HL-60 (cell line): Measurements from ENCODE around the gene ETDC.

Experiments used
- DNase-seq, 2 experiments: peaks; one replicate each; pipeline ENCODE4 v3.0.0-alpha.2; 2010 to 2020; ENCODE audit warnings: low read depth in 1 of 2, low spot score in 1 of 2
- H3K27ac ChIP-seq: fragments of 250-450 bp; sonication (Bioruptor Pico); replicated peaks from 2 replicates; pipeline ENCODE4 v1.5.1; 2020; ENCODE audit warnings: mild to moderate bottlenecking, moderate library complexity
- H3K27me3 ChIP-seq: fragments of 250-450 bp; sonication (Bioruptor Pico); 2 replicates; pipeline ENCODE4 v1.5.1; 2021; ENCODE audit warnings: mild to moderate bottlenecking, moderate library complexity; ENCODE audit not compliant: insufficient read depth, poor library complexity, severe bottlenecking
- H3K4me3 ChIP-seq: replicated peaks from 2 replicates; pipeline ENCODE4 v1.5.1; 2011; ENCODE audit warnings: mild to moderate bottlenecking, control low read depth, low read length; ENCODE audit not compliant: insufficient read depth
- GABPA ChIP-seq: IDR thresholded peaks from 2 replicates; pipeline ENCODE4 v1.6.1; 2012; ENCODE audit warnings: low read depth
- POLR2AphosphoS5 ChIP-seq: IDR thresholded peaks from 2 replicates; pipeline ENCODE4 v1.6.1; 2012; ENCODE audit warnings: low read depth
- SPI1 ChIP-seq: IDR thresholded peaks from 2 replicates; pipeline ENCODE4 v1.6.1; 2012; ENCODE audit warnings: low read depth, mild to moderate bottlenecking, borderline replicate concordance
- TF ChIP-seq, protein P1 (sequence below): IDR thresholded peaks from one replicate; pipeline ENCODE4 v1.5.1; 2011; ENCODE audit warnings: low read length, control low read depth, inconsistent platforms; ENCODE audit not compliant: insufficient read depth
- TF ChIP-seq, protein P2 (sequence below): IDR thresholded peaks from 2 replicates; pipeline ENCODE4 v1.6.1; 2012; ENCODE audit warnings: low read depth; ENCODE audit not compliant: insufficient replicate concordance

Gene ETDC

DNA sequence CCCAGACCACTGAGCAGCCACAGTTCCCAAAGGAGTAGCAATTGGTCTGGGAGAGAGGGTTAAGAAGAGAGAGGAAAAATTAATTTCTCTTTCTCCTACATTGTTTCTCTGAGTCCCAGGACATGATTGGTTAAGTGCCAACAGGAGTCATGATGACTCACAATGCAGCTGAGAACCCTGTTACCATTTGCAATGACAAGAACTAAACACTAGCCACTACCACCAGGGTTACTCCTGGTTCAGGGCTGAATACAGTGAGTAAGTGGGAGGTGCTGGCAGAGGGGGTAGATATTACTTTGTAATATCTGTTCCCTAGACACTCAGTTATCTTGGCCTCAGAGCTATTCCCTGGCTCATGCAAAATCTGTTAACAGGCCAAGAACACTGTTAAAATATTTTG is 18.0 kb downstream of the ETDC start:
- no peak overlapping the region for H3K4me3 ChIP-seq
- H3K27ac ChIP-seq: no peak overlapping the region
- no peak for TF ChIP-seq POLR2AphosphoS5
- TF ChIP-seq, protein P1, sequence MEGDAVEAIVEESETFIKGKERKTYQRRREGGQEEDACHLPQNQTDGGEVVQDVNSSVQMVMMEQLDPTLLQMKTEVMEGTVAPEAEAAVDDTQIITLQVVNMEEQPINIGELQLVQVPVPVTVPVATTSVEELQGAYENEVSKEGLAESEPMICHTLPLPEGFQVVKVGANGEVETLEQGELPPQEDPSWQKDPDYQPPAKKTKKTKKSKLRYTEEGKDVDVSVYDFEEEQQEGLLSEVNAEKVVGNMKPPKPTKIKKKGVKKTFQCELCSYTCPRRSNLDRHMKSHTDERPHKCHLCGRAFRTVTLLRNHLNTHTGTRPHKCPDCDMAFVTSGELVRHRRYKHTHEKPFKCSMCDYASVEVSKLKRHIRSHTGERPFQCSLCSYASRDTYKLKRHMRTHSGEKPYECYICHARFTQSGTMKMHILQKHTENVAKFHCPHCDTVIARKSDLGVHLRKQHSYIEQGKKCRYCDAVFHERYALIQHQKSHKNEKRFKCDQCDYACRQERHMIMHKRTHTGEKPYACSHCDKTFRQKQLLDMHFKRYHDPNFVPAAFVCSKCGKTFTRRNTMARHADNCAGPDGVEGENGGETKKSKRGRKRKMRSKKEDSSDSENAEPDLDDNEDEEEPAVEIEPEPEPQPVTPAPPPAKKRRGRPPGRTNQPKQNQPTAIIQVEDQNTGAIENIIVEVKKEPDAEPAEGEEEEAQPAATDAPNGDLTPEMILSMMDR: no peak
- no peak for TF ChIP-seq SPI1
- TF ChIP-seq GABPA: no peak
- TF ChIP-seq, protein P2, sequence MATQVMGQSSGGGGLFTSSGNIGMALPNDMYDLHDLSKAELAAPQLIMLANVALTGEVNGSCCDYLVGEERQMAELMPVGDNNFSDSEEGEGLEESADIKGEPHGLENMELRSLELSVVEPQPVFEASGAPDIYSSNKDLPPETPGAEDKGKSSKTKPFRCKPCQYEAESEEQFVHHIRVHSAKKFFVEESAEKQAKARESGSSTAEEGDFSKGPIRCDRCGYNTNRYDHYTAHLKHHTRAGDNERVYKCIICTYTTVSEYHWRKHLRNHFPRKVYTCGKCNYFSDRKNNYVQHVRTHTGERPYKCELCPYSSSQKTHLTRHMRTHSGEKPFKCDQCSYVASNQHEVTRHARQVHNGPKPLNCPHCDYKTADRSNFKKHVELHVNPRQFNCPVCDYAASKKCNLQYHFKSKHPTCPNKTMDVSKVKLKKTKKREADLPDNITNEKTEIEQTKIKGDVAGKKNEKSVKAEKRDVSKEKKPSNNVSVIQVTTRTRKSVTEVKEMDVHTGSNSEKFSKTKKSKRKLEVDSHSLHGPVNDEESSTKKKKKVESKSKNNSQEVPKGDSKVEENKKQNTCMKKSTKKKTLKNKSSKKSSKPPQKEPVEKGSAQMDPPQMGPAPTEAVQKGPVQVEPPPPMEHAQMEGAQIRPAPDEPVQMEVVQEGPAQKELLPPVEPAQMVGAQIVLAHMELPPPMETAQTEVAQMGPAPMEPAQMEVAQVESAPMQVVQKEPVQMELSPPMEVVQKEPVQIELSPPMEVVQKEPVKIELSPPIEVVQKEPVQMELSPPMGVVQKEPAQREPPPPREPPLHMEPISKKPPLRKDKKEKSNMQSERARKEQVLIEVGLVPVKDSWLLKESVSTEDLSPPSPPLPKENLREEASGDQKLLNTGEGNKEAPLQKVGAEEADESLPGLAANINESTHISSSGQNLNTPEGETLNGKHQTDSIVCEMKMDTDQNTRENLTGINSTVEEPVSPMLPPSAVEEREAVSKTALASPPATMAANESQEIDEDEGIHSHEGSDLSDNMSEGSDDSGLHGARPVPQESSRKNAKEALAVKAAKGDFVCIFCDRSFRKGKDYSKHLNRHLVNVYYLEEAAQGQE: no peak
- H3K27me3 ChIP-seq: no peaks in the 10 kb centered on the region
- no peak for DNase-seq

DNA sequence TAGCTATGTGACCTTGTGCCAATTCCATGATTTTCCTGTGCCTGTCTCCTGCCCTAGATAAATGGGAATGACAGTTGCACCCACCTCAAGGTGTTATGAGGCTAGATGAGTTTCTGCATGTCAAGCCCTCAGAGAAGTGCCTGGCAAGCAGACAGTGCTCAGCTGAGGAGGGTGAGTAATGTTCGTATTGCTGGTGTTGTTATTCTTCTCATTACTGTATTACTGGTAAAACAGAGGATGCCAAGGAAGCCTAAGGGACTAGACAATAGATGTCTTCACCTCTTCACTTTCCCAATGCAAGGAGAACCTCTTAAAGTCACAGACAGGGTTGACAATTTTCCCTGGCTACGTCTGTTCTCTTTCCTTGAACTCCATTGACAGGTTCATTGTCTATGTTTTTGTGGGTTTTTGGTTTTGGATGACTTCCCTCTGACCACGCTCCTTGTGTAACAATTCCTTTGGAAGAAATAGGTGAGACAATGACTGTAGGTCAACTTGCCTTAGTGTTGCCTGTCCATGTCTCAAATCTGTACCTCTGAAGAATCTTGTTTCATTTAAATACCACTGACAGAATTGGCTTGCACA is 19.2 kb downstream of the ETDC start:
- DNase-seq: no peak
- no peaks in the 10 kb centered on the region for H3K27me3 ChIP-seq
- H3K4me3 ChIP-seq: no peak overlapping the region
- no peak for TF ChIP-seq GABPA
- H3K27ac ChIP-seq: no peak overlapping the region

DNA sequence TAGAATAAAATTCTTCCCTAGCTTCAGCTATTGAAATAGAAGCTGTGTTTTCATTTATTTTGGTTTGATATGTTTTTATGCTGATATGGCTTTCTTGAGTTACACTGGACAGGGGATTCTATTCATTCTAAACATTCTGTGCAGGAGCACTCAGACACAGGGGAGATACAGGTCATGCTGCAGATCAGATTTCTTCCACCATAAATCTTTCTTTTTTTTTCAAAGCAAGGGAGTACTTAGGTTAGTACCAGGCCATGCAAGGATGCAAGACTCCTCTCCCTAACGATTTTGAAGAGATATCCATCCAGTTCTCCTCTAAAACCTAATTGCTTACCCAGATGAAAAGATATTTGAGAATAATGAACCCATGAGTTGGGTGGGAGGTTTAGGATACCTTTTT is 21.4 kb downstream of the ETDC start:
- no peak for DNase-seq
- no peak for TF ChIP-seq POLR2AphosphoS5
- TF ChIP-seq SPI1: no peak
- TF ChIP-seq, protein P1: no peak
- no peak for TF ChIP-seq GABPA
- TF ChIP-seq, protein P2: no peak
- Histone ChIP-seq H3K27me3 (no peaks in the 10 kb centered on the region), H3K4me3 (no peak overlapping the region), H3K27ac (no peak overlapping the region)

DNA sequence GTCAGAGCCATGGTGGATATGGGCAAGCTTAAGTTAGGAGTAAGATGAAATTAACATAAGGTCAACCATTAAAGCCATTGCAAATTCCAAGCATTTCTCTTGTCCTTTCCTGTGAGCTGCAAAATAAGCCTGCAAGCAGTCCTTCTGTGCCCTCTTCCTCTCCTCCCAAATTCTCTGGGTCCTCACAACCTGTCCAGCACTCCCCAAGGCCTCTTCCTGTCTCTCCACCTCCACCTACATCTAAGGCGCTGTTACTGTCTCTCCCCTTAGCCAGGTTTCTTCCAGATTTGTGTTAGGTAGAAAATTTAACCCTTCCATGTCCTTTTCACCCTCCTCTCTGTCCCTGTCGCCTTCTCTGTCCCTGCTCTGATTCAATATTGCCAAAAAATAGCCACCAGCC is 22.2 kb downstream of the ETDC start:
- no peak for TF ChIP-seq SPI1
- no peak for TF ChIP-seq POLR2AphosphoS5
- TF ChIP-seq, protein P2: no peak
- no peak for TF ChIP-seq GABPA
- TF ChIP-seq, protein P1: no peak
- Histone ChIP-seq H3K27ac (no peak overlapping the region), H3K4me3 (no peak overlapping the region)

More for the DNA sequence above, 22.2 kb downstream of the ETDC start:
- no peaks in the 10 kb centered on the region for H3K27me3 ChIP-seq
- DNase-seq: no peak
